ENCODE results near the gene TMEM259. TPM values are rescaled to one million over a fixed set of nuclear protein-coding genes. Genes with fewer than 3 reads are reported as not detected.

TMEM259 gene
- total and polyA plus RNA-seq, 9 of the 15 experiments (the other 6 are each of a cell fraction or from before 2014, with no cell fraction given): 0.52 to 231 (median 63.6) TPM

- Histone ChIP-seq H3K36me3 (ENCODE audit: control insufficient read depth, insufficient read depth, low read length) (peaks cover 26% of the 10 kb centered on the region; the same call in 2 of the 3 replicates), H3K4me3 (peak overlapping the region; percentile 87), H3K9me3 (replicated peaks; ENCODE audit: control insufficient read depth, insufficient read depth, low read depth, low read length) (no peaks in the 10 kb centered on the region), H2AFZ (ENCODE audit: low read depth, low read length) (peak overlapping the region; percentile 65), H4K20me1 (replicated peaks; ENCODE audit: control insufficient read depth, insufficient read depth, low read length) (no peaks in the 10 kb centered on the region), H3K9me1 (ENCODE audit: control insufficient read depth, insufficient read depth, low read length) (no peaks in the 10 kb centered on the region), H3K27me3 (ENCODE audit: control insufficient read depth in 2 of 2, insufficient read depth in 2 of 2, low read length in 2 of 2) (no peaks in the 10 kb centered on the region), H3K27ac (ENCODE audit: extremely low read depth, low read depth, low read length) (peak overlapping the region; percentile 98), H3K9ac (ENCODE audit: insufficient read depth in 1 of 2, low read depth in 2 of 2, low read length in 2 of 2) (peak overlapping the region; percentile 52 to 90; a peak in 3 of 4 replicates), H3K79me2 (ENCODE audit: control insufficient read depth, insufficient read depth, low read length) (peaks cover 43% of the 10 kb centered on the region), H3K4me2 (ENCODE audit: insufficient read depth, low read length) (peak overlapping the region; percentile 79), H3K4me1 (replicated peaks in 1 of 2; ENCODE audit: control insufficient read depth in 2 of 2, insufficient read depth in 2 of 2, low read length in 2 of 2) (peaks cover 18 to 65% of the 10 kb centered on the region in 2 experiments)
- ChIA-PET POLR2A (interaction anchor here (0.6 to 8.5 kb wide), 8 partner anchors 12 to 472 kb away, joined by 3 to 176 read pairs (median 4); partner anchors contain the start of genes ABCA7 and CIRBP), CTCF (ENCODE audit: low intra/inter-chr PET ratio) (no interaction called here)
- intact Hi-C loops (cut with micrococcal nuclease): loop anchor here (1.0 kb wide), 1 partner anchor 14 kb away; no protein-coding TSS in a partner anchor
- peak; percentile 77 to 82 (median 80) for DNase-seq (ENCODE audit: extremely low read depth in 1 of 4, low spot score in 3 of 4)
- WGBS (ENCODE audit: insufficient coverage, low coverage, missing lambda C conversion rate): 2% methylated on average over 42 of the region's 58 CpGs
- BruUV-seq (replicated peaks): no TSS peak
- peak; percentile 74 for FAIRE-seq
- peak; percentile 71 for ATAC-seq
- in situ Hi-C loops (cut with MboI): no loop called here
- TF ChIP-seq POLR2G (IDR thresholded peaks at IDR 0.05; ENCODE audit: low read depth, low read length) (peak; percentile 65), MAZ (CRISPR knock-in tag; conservative IDR thresholded peaks at IDR 0.05 in 1 of 2, IDR thresholded peaks at IDR 0.05 in 1 of 2) (peak; percentile 55 to 62; a peak in 3 of 4 replicates), ASH1L (IDR thresholded peaks at IDR 0.05; ENCODE audit: borderline replicate concordance, low read depth, partially characterized antibody) (no peak), PPARD (CRISPR knock-in tag; IDR thresholded peaks at IDR 0.05) (no peak), ZNF232 (CRISPR knock-in tag; IDR thresholded peaks at IDR 0.05) (no peak), KDM1A (IDR thresholded peaks at IDR 0.05) (peak in 1 of 2 experiments; percentile 31; a peak in 1 of 4 replicates), POU5F1 (IDR thresholded peaks at IDR 0.05; ENCODE audit: borderline replicate concordance, low read depth, low read length, partially characterized antibody) (no peak), CCNT2 (IDR thresholded peaks at IDR 0.05; ENCODE audit: borderline replicate concordance, extremely low read depth, insufficient read length, low read depth, low read length) (peak; percentile 48), RBM15 (IDR thresholded peaks at IDR 0.05; ENCODE audit: insufficient read depth, low read length) (no peak), ZBTB5 (IDR thresholded peaks at IDR 0.05) (no peak), ETS2 (tag; IDR thresholded peaks at IDR 0.05; ENCODE audit: borderline replicate concordance, poor library complexity, severe bottlenecking) (no peak), CBX1 (IDR thresholded peaks at IDR 0.05; ENCODE audit: low read depth) (peak; percentile 78), CREM (IDR thresholded peaks at IDR 0.05; ENCODE audit: low read depth) (0 out of 2 replicates have a peak, but pooled peaks have one; percentile 25), ARNT (IDR thresholded peaks at IDR 0.05) (no peak), KDM4B (IDR thresholded peaks at IDR 0.05; ENCODE audit: borderline replicate concordance in 2 of 2, low read depth in 1 of 2) (peak in 1 of 2 experiments; percentile 91; a peak in 2 of 4 replicates), LCOR (CRISPR knock-in tag; IDR thresholded peaks at IDR 0.05) (no peak)
- TF ChIP-seq, protein P1, sequence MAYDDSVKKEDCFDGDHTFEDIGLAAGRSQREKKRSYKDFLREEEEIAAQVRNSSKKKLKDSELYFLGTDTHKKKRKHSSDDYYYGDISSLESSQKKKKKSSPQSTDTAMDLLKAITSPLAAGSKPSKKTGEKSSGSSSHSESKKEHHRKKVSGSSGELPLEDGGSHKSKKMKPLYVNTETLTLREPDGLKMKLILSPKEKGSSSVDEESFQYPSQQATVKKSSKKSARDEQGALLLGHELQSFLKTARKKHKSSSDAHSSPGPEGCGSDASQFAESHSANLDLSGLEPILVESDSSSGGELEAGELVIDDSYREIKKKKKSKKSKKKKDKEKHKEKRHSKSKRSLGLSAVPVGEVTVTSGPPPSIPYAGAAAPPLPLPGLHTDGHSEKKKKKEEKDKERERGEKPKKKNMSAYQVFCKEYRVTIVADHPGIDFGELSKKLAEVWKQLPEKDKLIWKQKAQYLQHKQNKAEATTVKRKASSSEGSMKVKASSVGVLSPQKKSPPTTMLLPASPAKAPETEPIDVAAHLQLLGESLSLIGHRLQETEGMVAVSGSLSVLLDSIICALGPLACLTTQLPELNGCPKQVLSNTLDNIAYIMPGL (CRISPR knock-in tag; IDR thresholded peaks at IDR 0.05): no peak
Measured at GRCh38 chr19:1028062-1028926, 7.4 kb upstream of the TMEM259 start.
